ENCODE data around the gene LASP1NB.
"Not testable (repeated sequence)": the region's sequence is repeated elsewhere in the genome, so short reads cannot be mapped to it uniquely, and the experiment has no call there.

Gene LASP1NB

GRCh38 chr17:38897671-38898290 is 27.6 kb upstream of the LASP1NB start:
- FAIRE-seq: no peak

GRCh38 chr17:38898291-38898679 is 27.1 kb upstream of the LASP1NB start:
- no peak for FAIRE-seq

GRCh38 chr17:38898812-38899348 is 26.5 kb upstream of the LASP1NB start:
- FAIRE-seq: no peak

GRCh38 chr17:38899421-38899820 is 26.0 kb upstream of the LASP1NB start:
- FAIRE-seq: no peak

GRCh38 chr17:38900978-38901656 is 24.3 kb upstream of the LASP1NB start:
- FAIRE-seq: no peak

- no peak for FAIRE-seq
Measured at GRCh38 chr17:38903404-38903803, 22.0 kb upstream of the LASP1NB start.

- no peak for FAIRE-seq
Measured at GRCh38 chr17:38904892-38905291, 20.5 kb upstream of the LASP1NB start.

- FAIRE-seq: no peak
Measured at GRCh38 chr17:38905375-38905774, 20.0 kb upstream of the LASP1NB start.

- peak; percentile 23 for FAIRE-seq
Measured at GRCh38 chr17:38906460-38907228, 18.8 kb upstream of the LASP1NB start.

- FAIRE-seq: no peak
Measured at GRCh38 chr17:38907930-38908675, 17.3 kb upstream of the LASP1NB start.

- FAIRE-seq: no peak
Measured at GRCh38 chr17:38908676-38909181, 16.7 kb upstream of the LASP1NB start.

GRCh38 chr17:38910325-38910724 is 15.1 kb upstream of the LASP1NB start:
- no peak for FAIRE-seq

- no peak for FAIRE-seq
Measured at GRCh38 chr17:38911081-38911730, 14.2 kb upstream of the LASP1NB start.

- FAIRE-seq: not testable (repeated sequence)
Measured at GRCh38 chr17:38911731-38912081, 13.7 kb upstream of the LASP1NB start.

- no peak for FAIRE-seq
Measured at GRCh38 chr17:38912221-38912813, 13.1 kb upstream of the LASP1NB start.

GRCh38 chr17:38914741-38915638 is 10.4 kb upstream of the LASP1NB start:
- FAIRE-seq: no peak

- FAIRE-seq: no peak
Measured at GRCh38 chr17:38915639-38915995, 9.8 kb upstream of the LASP1NB start.

GRCh38 chr17:38916771-38917170 is 8.6 kb upstream of the LASP1NB start:
- FAIRE-seq: no peak

- FAIRE-seq: peak; percentile 97
Measured at GRCh38 chr17:38917259-38917658, 8.2 kb upstream of the LASP1NB start.

GRCh38 chr17:38918129-38918913 is 7.1 kb upstream of the LASP1NB start:
- no peak for FAIRE-seq

All from G401.6 (cell line).